IPS DF 4.7 (cell line): Measurements from ENCODE around the gene PNKD.
"Not testable (repeated sequence)": the region's sequence is repeated elsewhere in the genome, so short reads cannot be mapped to it uniquely, and the experiment has no call there.

Experiments
- DNase-seq: peaks from one replicate; pipeline ENCODE4 v3.0.0-alpha.2; 2013; ENCODE audit warnings: low spot score; ENCODE audit errors: extremely low read depth

PNKD gene

GRCh38 chr2:218291318-218292047, 21.2 kb downstream of the PNKD start:
- DNase-seq = no peak

DNA sequence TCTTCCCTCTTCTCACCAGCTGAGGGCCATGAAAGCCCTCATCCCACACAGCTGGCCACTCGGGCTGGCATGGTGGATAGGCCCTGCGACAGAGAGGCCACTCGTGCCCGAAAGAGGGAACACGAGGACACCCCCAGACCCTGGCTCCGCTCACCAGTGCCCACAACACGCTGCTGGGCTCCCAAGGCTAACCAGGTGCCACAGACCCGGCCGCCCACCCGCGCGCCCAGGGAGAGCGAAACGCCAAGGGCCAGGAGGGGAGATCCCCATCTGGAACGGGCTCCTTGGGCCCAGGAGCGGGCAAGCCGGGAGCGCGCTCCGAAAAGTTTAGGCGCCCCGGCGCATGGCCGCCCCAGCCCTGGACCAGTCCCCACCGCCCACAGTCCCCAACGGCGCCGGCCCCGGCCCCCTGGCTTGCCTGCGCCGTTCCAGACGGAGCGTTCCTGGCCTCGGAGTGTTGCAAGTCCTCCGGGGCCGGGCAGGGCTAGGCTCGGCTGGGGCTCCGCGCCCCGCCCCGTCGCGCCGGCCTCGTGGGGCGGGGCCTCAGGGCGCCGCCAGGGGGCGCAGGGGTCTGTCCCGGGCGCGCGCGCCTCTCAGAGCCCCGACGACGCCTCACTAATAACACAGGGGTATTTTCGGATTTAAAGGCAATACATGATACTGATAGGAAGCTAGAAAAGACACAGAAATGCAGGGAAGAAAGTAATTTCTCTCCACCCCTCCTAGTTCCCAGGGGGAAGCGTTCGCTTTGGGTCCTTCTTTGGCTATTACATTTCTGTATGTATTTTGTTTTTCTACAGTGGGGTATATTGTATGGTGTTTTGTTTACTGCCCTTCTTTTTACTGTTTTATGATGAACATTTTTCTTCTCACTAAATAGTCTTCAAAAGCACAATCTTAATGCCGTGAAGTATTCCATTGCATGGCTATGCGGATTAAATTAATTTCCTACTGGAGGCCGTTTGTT, 22.0 kb downstream of the PNKD start, which contains the start of gene TMBIM1:
TSS of gene TMBIM1 (minus strand) at position 456 of the 967 bp plus-strand sequence. CDS start 10,362 bp downstream, outside the sequence.
- no peak for DNase-seq

DNA sequence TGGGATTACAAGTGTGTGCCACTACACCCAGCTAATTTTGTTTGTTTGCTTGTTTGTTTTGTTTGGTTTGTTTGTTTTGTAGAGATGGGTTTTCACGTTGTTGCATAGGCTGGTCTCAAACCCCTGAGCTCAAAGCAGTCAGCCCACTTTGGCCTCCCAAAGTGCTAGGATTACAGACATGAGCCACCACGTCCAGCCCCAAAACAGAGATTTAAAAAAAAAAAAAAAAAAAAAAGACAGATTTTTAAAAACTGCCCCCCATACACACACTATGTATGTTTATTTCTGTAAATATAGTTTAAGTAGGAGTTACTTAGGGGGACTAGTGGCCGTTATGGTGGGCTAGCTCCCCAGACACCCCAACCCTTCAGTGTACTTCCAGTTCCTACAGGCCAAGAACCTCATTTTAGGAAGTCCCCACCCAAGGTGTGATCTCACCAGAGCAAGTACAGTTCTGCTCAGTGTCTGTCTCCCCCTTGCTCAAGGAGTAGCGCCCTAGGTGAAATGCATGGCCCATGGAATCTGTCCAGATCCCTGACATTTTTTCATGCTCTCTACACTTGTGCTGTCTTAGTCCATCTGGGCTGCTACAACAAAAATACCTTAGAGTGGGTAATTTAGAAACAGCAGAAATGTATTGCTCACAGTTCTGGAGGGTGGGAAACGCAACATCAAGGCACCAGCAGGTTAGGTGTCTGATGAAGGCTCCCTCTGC, 23.6 kb downstream of the PNKD start:
- no peak for DNase-seq

DNA sequence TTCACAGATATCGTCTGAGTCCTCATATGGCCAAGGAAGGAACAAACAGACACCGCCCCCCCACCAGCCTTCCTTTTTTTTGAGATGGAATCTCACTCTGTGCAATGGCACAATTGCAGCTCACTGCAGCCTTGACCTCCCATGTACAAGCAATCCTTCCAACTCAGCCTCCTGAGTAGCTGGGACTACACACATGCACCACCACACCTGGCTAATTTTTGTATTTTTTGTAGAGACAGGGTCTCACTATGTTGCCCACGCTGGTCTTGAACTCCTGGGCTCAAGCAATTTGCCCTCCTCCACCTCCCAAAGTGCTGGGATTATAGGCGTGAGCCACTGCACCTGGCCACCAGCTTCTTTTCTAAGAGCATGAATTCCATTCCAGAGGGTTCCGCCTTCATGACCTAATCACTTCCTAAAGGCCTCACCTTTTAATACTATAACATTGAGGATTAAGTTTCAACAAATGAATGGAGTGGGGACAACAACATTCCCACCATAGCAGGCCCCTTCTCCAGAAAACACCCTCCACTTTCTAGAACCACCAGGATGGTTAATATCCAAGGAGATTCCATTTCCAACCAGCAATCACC, 24.2 kb downstream of the PNKD start:
- DNase-seq = no peak

GRCh38 chr2:218295029-218295428, 24.7 kb downstream of the PNKD start:
- DNase-seq = no peak

- DNase-seq = no peak
Measured at GRCh38 chr2:218296200-218296599, 25.9 kb downstream of the PNKD start.

GRCh38 chr2:218296847-218297246, 26.5 kb downstream of the PNKD start:
- no peak for DNase-seq

DNA sequence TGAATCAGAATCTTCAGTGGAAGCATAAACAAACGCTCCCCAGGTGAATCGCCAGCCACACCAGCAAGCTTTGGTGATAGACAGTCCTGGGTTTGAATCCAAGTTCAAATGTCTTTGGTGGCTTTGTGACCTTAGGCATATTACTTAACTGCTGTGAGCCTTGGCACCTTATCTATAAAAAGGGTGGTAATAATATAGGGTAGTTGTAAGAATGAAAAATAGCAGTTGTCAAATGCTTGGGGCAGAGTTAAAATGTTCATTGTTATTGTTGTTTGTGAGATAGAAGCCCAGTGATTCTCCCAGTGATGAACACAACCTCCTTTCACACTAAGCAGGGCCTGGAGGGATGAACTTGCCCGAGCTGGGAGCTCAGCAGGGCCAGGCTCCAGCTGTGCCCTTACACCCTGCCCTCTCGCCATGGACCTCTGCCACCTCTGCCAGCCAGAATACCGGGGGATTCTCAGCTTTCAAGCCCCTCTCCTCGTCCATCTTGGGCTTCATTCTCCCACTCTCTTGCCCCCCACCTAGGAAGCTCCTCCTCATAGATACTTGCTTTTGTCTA, 28.1 kb downstream of the PNKD start:
- DNase-seq = no peak

GRCh38 chr2:218300141-218300540, 29.8 kb downstream of the PNKD start:
- DNase-seq = no peak

DNA sequence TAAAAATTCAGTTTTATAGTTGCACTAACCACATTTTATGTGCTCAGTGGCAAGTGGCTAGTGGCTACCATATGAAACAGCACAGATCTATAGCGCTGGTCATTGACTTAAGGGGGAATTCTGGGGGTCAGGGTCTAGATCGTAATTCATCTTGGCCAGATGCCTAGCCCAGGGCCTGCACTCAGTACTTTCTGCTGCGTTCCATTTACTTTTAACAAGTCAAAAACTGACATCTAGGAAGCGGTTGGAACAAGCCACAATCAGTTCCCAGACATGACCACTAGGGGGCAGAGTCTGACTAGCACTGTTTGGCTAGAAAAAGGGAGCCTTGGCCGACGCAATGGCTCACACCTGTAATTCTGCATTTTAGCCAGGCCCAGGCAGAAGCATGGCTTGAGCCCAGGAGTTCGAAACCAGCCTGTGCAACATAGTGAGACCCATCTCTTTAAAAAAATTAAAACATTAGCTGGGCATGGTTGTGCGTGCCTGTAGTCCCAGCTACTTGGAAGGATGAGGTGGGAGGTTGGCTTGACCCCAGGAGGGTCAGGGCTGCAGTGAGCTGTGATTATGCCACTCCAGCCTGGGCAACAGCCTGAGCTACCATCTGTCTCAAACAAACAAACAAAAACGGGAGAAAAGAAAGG, 31.0 kb downstream of the PNKD start:
- peak; percentile 92 for DNase-seq

- DNase-seq = no peak
Measured at GRCh38 chr2:218305383-218305782, 35.1 kb downstream of the PNKD start.

- no peak for DNase-seq
Measured at GRCh38 chr2:218306184-218306920, 36.0 kb downstream of the PNKD start.

GRCh38 chr2:218307415-218308090, 37.2 kb downstream of the PNKD start:
- no peak for DNase-seq

- no peak for DNase-seq
Measured at GRCh38 chr2:218310853-218311540, 40.7 kb downstream of the PNKD start.

GRCh38 chr2:218311541-218312266, 41.4 kb downstream of the PNKD start:
- not testable (repeated sequence) for DNase-seq

DNA sequence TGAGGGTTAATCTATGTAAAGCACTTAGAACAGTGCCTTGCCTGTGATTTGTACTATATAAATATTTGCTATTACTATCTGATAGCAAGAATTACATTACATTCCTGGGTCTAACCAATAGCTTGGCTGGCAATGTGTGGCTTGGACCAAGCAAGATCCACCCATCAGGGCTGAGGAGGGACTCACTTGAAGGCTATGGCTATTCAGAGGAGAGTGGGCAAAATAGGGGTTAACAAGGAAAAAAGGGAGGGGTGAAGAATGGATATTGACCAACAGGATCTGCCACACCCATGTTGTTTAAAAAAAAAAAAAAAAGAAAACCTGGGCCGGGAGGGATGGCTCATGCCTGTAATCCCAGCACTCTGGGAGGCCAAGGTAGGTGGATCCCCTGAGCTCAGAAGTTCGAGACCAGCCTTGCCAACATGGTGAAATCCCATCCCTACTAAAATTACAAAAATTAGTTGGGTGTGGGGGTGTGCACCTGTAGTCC, 42.0 kb downstream of the PNKD start:
- no peak for DNase-seq

GRCh38 chr2:218313356-218313755, 43.0 kb downstream of the PNKD start:
- no peak for DNase-seq

DNA sequence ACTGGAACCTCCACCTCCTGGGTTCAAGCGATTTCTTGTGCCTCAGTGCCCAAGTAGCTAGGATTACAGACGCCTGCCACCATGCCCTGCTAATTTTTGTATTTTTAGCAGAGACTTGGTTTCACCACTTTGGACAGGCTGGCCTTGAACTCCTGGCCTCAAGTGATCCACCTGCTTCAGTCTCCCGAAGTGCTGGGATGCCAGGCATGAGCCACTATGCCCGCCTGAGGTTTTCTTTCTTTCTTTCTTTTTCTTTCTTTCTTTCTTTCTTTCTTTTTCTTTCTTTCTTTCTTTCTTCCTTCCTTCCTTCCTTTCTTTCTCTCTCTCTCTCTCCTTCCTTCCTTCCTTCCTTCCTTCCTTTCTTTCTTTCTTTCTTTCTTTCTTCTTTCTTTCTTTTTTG, 44.4 kb downstream of the PNKD start:
- DNase-seq = not testable (repeated sequence)
